ENCODE data around the gene LTBP1. TPM values are rescaled to one million over a fixed set of nuclear protein-coding genes. Genes with fewer than 3 reads are reported as not detected.
"Not testable (repeated sequence)": the region's sequence is repeated elsewhere in the genome, so short reads cannot be mapped to it uniquely, and the experiment has no call there.

The LTBP1 gene
- total and polyA plus RNA-seq, 2 donors (not counting 1 experiment from before 2014, with no cell fraction given), result 0.69 TPM; not detected in 1

- no peaks in the 10 kb centered on the region for H3K9me3 Mint-ChIP-seq (ENCODE audit: insufficient read depth)
- H3K27ac Mint-ChIP-seq, result no peak overlapping the region
- CTCF ChIA-PET, result interaction anchor here (0.6 to 1.3 kb wide), 4 partner anchors 16 to 141 kb away, joined by 3 to 7 read pairs (median 3); no protein-coding TSS in a partner anchor
These were observed 494.6 kb downstream of the LTBP1 start for GRCh38 chr2:33441235-33441810.

GRCh38 chr2:33442052-33442451 lies 495.3 kb downstream of the LTBP1 start:
- H3K36me3 ChIP-seq (replicated peaks in 1 of 2; ENCODE audit: control extremely low read depth in 1 of 2, control insufficient read depth in 1 of 2, extremely low read depth in 1 of 2, insufficient read depth in 2 of 2, low read length in 1 of 2); H3K4me3 ChIP-seq (ENCODE audit: control extremely low read depth in 1 of 5, extremely low read depth in 1 of 5, insufficient read depth in 1 of 5, low read depth in 2 of 5, low read length in 4 of 5); H3K79me2 ChIP-seq (ENCODE audit: control insufficient read depth, insufficient read depth, low read length); H3K4me1 Mint-ChIP-seq; H3K9me3 ChIP-seq (ENCODE audit: control extremely low read depth in 1 of 3, control insufficient read depth in 2 of 3, insufficient read depth in 1 of 3, low read length in 2 of 3); H2AFZ ChIP-seq (ENCODE audit: insufficient read depth, low read depth, low read length, poor library complexity, severe bottlenecking); H3K27ac ChIP-seq (ENCODE audit: low read length in 2 of 2); H4K20me1 ChIP-seq (ENCODE audit: control insufficient read depth, insufficient read depth, low read length, poor library complexity, severe bottlenecking); H3K27me3 ChIP-seq (replicated peaks in 1 of 4; ENCODE audit: control extremely low read depth in 1 of 4, control insufficient read depth in 3 of 4, insufficient read depth in 4 of 4, low read length in 3 of 4); H3K9ac ChIP-seq (ENCODE audit: low read length); H3K27me3 Mint-ChIP-seq; H3K4me1 ChIP-seq (ENCODE audit: control insufficient read depth in 2 of 2, insufficient read depth in 2 of 2, low read length in 2 of 2); DNase-seq; H3K4me2 ChIP-seq (replicated peaks; ENCODE audit: low read depth, low read length, poor library complexity, severe bottlenecking); H3K27ac Mint-ChIP-seq; ATAC-seq (ENCODE audit: low read depth); intact Hi-C loops (cut with micrococcal nuclease); H3K4me3 Mint-ChIP-seq; H3K9me3 Mint-ChIP-seq (ENCODE audit: insufficient read depth): not testable (repeated sequence)
- WGBS (ENCODE audit: insufficient coverage), result 100% methylated on average over 2 of the region's 9 CpGs
- ChIA-PET CTCF (interaction anchor here (1.3 kb wide), 1 partner anchor 141 kb away, joined by 7 read pairs; no protein-coding TSS in a partner anchor), POLR2A (interaction anchor here (0.6 kb wide), 1 partner anchor 20 kb away, joined by 3 read pairs; no protein-coding TSS in a partner anchor)

More at GRCh38 chr2:33441235-33441810, 494.6 kb downstream of the LTBP1 start:
- Histone ChIP-seq H3K36me3 (replicated peaks in 1 of 2; ENCODE audit: control extremely low read depth in 1 of 2, control insufficient read depth in 1 of 2, extremely low read depth in 1 of 2, insufficient read depth in 2 of 2, low read length in 1 of 2) (no peaks in the 10 kb centered on the region), H3K9ac (ENCODE audit: low read length) (no peak overlapping the region), H3K79me2 (ENCODE audit: control insufficient read depth, insufficient read depth, low read length) (no peaks in the 10 kb centered on the region), H3K27ac (ENCODE audit: low read length in 2 of 2) (no peak overlapping the region), H3K4me3 (ENCODE audit: control extremely low read depth in 1 of 5, extremely low read depth in 1 of 5, insufficient read depth in 1 of 5, low read depth in 2 of 5, low read length in 4 of 5) (no peak overlapping the region), H4K20me1 (ENCODE audit: control insufficient read depth, insufficient read depth, low read length, poor library complexity, severe bottlenecking) (no peaks in the 10 kb centered on the region), H2AFZ (ENCODE audit: insufficient read depth, low read depth, low read length, poor library complexity, severe bottlenecking) (no peak overlapping the region), H3K4me2 (replicated peaks; ENCODE audit: low read depth, low read length, poor library complexity, severe bottlenecking) (no peak overlapping the region), H3K9me3 (ENCODE audit: control extremely low read depth in 1 of 3, control insufficient read depth in 2 of 3, insufficient read depth in 1 of 3, low read length in 2 of 3) (peaks cover 0 to 4% (median 0%) of the 10 kb centered on the region in 3 donors), H3K27me3 (replicated peaks in 1 of 4; ENCODE audit: control extremely low read depth in 1 of 4, control insufficient read depth in 3 of 4, insufficient read depth in 4 of 4, low read length in 3 of 4) (peaks cover 0 to under 1% (median under 1%) of the 10 kb centered on the region in 4 experiments), H3K4me1 (ENCODE audit: control insufficient read depth in 2 of 2, insufficient read depth in 2 of 2, low read length in 2 of 2) (peaks cover 0 to 4% of the 10 kb centered on the region in 2 donors)
- peak; percentile 39 for TF ChIP-seq CTCF (IDR thresholded peaks at IDR 0.05)
- no peak for TF ChIP-seq EZH2 (IDR thresholded peaks at IDR 0.05; ENCODE audit: borderline replicate concordance, insufficient read depth, low read depth, low read length, poor library complexity, severe bottlenecking)
- intact Hi-C loops (cut with micrococcal nuclease), result no loop called here
- POLR2A ChIA-PET, result no interaction called here
- no CpG with 5 or more reads among the region's 3 CpGs for WGBS (ENCODE audit: insufficient coverage)
- Mint-ChIP-seq H3K4me3 (no peak overlapping the region), H3K4me1 (peaks cover 6% of the 10 kb centered on the region), H3K27me3 (peaks cover 1% of the 10 kb centered on the region)
- DNase-seq, result peak; percentile 20
- no peak for ATAC-seq (ENCODE audit: low read depth)
